ENCODE results near the gene TDRD12. TPM values are rescaled to one million over a fixed set of nuclear protein-coding genes. Genes with fewer than 3 reads are reported as not detected.

Gene TDRD12
- total RNA-seq (2021; ENCODE audit: unreplicated experiment) = 0.33 TPM
- polyA plus RNA-seq (2012; ENCODE audit: insufficient read length) = 0.48 TPM
- Bru-seq, nascent RNA = percentile 17 among the genes with signal in this experiment
- BruChase-seq, experiment 1, labeled RNA remaining after a 2-hour chase = percentile 20 among the genes with signal in this experiment
- percentile 20 among the genes with signal in this experiment for BruChase-seq, experiment 2, labeled RNA remaining after a 6-hour chase
- long read RNA-seq = 0 reads

- DNase-seq (ENCODE audit: low read depth, low spot score) (no peak), ATAC-seq (peak; percentile 55; the same call in 1 of the 2 replicates)
- Histone ChIP-seq H3K36me3 (ENCODE audit: control insufficient read depth, insufficient read depth, low read length) (no peaks in the 10 kb centered on the region), H3K27me3 (ENCODE audit: control insufficient read depth, insufficient read depth, low read length) (no peaks in the 10 kb centered on the region), H3K4me1 (ENCODE audit: control insufficient read depth, insufficient read depth, low read length) (no peaks in the 10 kb centered on the region), H3K9me3 (ENCODE audit: control insufficient read depth, insufficient read depth, low read depth, low read length) (no peaks in the 10 kb centered on the region), H3K4me3 (ENCODE audit: low read depth in 2 of 2, low read length in 2 of 2) (no peak within 1 kb of the TSS), H3K27ac (ENCODE audit: low read length) (no peak within 1 kb of the TSS)
- TF ChIP-seq TCF7L2 (IDR thresholded peaks at IDR 0.05; ENCODE audit: low read depth, low read length) (no peak), POLR2AphosphoS5 (IDR thresholded peaks at IDR 0.05; ENCODE audit: low read depth, low read length) (no peak), REST (IDR thresholded peaks at IDR 0.05; ENCODE audit: insufficient read depth in 1 of 2, low read depth in 2 of 2, low read length in 1 of 2) (no peak), CTCF (IDR thresholded peaks at IDR 0.05) (peak; percentile 41; the same call in 1 of the 2 replicates)
- intact Hi-C loops (cut with micrococcal nuclease; ENCODE audit: unreplicated experiment) (no loop called here), in situ Hi-C loops (cut with HindIII; ENCODE audit: low pct_unique_long_range_greater_than_20kb, low sequenced_read_pairs) (no loop called here)
- BruUV-seq (replicated peaks) = no TSS peak
- POLR2A ChIA-PET = no interaction called here
- CTCF ChIA-PET = no interaction called here
These were observed at the start of gene TDRD12 for GRCh38 chr19:32719611-32720059. Gene TDRD12, plus strand, starts transcription at chr19:32719767. Its CDS starts 306 bp downstream, at chr19:32720073.

GRCh38 chr19:32671883-32672593 lies 47.5 kb upstream of the TDRD12 start:
- intact Hi-C loops (cut with micrococcal nuclease; ENCODE audit: unreplicated experiment) (no loop called here), in situ Hi-C loops (cut with HindIII; ENCODE audit: low pct_unique_long_range_greater_than_20kb, low sequenced_read_pairs) (no loop called here)
- ChIA-PET POLR2A (no interaction called here), CTCF (no interaction called here)
- ATAC-seq (no peak), DNase-seq (ENCODE audit: low read depth, low spot score) (no peak)
- Histone ChIP-seq H3K9me3 (ENCODE audit: control insufficient read depth, insufficient read depth, low read depth, low read length) (no peaks in the 10 kb centered on the region), H3K36me3 (ENCODE audit: control insufficient read depth, insufficient read depth, low read length) (no peaks in the 10 kb centered on the region), H3K4me1 (ENCODE audit: control insufficient read depth, insufficient read depth, low read length) (peaks cover 16% of the 10 kb centered on the region; the same call in 1 of the 2 replicates), H3K27me3 (ENCODE audit: control insufficient read depth, insufficient read depth, low read length) (no peaks in the 10 kb centered on the region), H3K4me3 (ENCODE audit: low read depth in 2 of 2, low read length in 2 of 2) (no peak overlapping the region), H3K27ac (ENCODE audit: low read length) (no peak overlapping the region)
- BruUV-seq (replicated peaks) = TSS peak; percentile 24
- TF ChIP-seq CTCF (IDR thresholded peaks at IDR 0.05) (no peak), SIN3A (IDR thresholded peaks at IDR 0.05; ENCODE audit: borderline replicate concordance, insufficient read depth, low read depth, low read length) (no peak), TCF7L2 (IDR thresholded peaks at IDR 0.05; ENCODE audit: low read depth, low read length) (no peak), POLR2AphosphoS5 (IDR thresholded peaks at IDR 0.05; ENCODE audit: low read depth, low read length) (no peak), REST (IDR thresholded peaks at IDR 0.05; ENCODE audit: insufficient read depth in 1 of 2, low read depth in 2 of 2, low read length in 1 of 2) (no peak)

Data from Panc1 (cell line).